Breast epithelium (tissue), 3 donors: Measurements from ENCODE around the gene EHD4.

Experiments used
- POLR2A ChIP-seq: fragments of 450-650 bp; IDR thresholded peaks from one replicate; pipeline ENCODE4 v1.6.1; 2016; ENCODE audit warnings: antibody characterized with exemption, mild to moderate bottlenecking, moderate library complexity
- POLR2AphosphoS5 ChIP-seq, 3 donors: sonication (generic); formaldehyde crosslinking; IDR thresholded peaks; one replicate each; pipeline ENCODE4 v1.6.1; 2017; ENCODE audit warnings: antibody characterized with exemption in 3 of 3
- TF ChIP-seq, protein P1 (sequence below), 3 donors: fragments of 450-650 bp; IDR thresholded peaks; one replicate each; pipeline ENCODE4 v1.5.1; 2016 to 2017; ENCODE audit warnings: antibody characterized with exemption in 3 of 3, mild to moderate bottlenecking in 3 of 3, moderate library complexity in 3 of 3

DNA sequence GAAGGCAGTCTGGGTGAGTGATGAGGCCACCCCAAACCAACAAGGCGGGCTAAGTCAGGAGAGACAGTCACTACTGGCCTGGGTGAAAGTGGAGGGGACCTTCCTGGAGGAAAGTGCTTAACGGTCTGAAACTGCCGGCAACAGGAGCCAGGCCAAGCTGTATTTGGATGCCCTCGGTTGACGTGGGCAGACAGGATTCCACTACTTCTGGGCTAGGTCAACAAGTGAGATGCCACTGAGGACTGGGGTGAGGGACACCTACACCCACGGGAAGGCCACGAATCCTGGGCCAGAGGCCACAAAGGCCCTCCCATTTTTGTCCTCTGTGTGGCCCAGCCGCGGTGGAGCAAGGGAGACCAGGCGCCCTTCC lies 90.8 kb downstream of the EHD4 start:
- TF ChIP-seq POLR2A (no peak), POLR2AphosphoS5 (IDR thresholded peaks at IDR 0.05) (no peak)
- TF ChIP-seq, protein P1, sequence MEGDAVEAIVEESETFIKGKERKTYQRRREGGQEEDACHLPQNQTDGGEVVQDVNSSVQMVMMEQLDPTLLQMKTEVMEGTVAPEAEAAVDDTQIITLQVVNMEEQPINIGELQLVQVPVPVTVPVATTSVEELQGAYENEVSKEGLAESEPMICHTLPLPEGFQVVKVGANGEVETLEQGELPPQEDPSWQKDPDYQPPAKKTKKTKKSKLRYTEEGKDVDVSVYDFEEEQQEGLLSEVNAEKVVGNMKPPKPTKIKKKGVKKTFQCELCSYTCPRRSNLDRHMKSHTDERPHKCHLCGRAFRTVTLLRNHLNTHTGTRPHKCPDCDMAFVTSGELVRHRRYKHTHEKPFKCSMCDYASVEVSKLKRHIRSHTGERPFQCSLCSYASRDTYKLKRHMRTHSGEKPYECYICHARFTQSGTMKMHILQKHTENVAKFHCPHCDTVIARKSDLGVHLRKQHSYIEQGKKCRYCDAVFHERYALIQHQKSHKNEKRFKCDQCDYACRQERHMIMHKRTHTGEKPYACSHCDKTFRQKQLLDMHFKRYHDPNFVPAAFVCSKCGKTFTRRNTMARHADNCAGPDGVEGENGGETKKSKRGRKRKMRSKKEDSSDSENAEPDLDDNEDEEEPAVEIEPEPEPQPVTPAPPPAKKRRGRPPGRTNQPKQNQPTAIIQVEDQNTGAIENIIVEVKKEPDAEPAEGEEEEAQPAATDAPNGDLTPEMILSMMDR (IDR thresholded peaks at IDR 0.05), result no peak
